Mesenchymal stem cell (in vitro differentiated cells and primary cell): ENCODE data around the gene TMEM253.
A peak's percentile ranks its signal among the peaks of the same experiment; 100 is the strongest.

Experiments used
- DNase-seq: peaks from one replicate; pipeline ENCODE4 v3.0.0-alpha.2; 2013
- H2AFZ ChIP-seq: one replicate; pipeline ENCODE4 v1.6.1; 2013; ENCODE audit warnings: low read depth, mild to moderate bottlenecking, control low read depth, inconsistent platforms, low read length, moderate library complexity
- H2AK5ac ChIP-seq: 2 replicates; pipeline ENCODE4 v1.6.1; 2013; ENCODE audit warnings: low read length, moderate library complexity, mild to moderate bottlenecking, inconsistent platforms; ENCODE audit not compliant: severe bottlenecking
- H2BK120ac ChIP-seq: one replicate; pipeline ENCODE4 v1.6.1; 2013; ENCODE audit warnings: low read depth, mild to moderate bottlenecking, inconsistent platforms, low read length, moderate library complexity
- H2BK12ac ChIP-seq, 2 experiments: one replicate each; pipeline ENCODE4 v1.6.1; 2013; ENCODE audit warnings: inconsistent platforms in 2 of 2, low read length in 2 of 2, mild to moderate bottlenecking in 2 of 2, moderate library complexity in 2 of 2, control low read depth in 1 of 2
- H2BK15ac ChIP-seq: one replicate; pipeline ENCODE4 v1.6.1; 2013; ENCODE audit warnings: mild to moderate bottlenecking, low read depth, inconsistent platforms; ENCODE audit not compliant: poor library complexity, severe bottlenecking
- H2BK5ac ChIP-seq: 2 replicates; pipeline ENCODE4 v1.6.1; 2013; ENCODE audit warnings: low read depth, mild to moderate bottlenecking, low read length, control low read depth, inconsistent platforms; ENCODE audit not compliant: poor library complexity, severe bottlenecking
- H3K14ac ChIP-seq, 2 experiments: one replicate each; pipeline ENCODE4 v1.6.1; 2013; ENCODE audit warnings: inconsistent platforms in 2 of 2, low read length in 2 of 2, control low read depth in 1 of 2, mild to moderate bottlenecking in 1 of 2, moderate library complexity in 1 of 2
- H3K18ac ChIP-seq, 2 experiments: one replicate each; pipeline ENCODE4 v1.6.1; 2013; ENCODE audit warnings: inconsistent platforms in 2 of 2, low read length in 2 of 2, control low read depth in 1 of 2, low read depth in 1 of 2, mild to moderate bottlenecking in 1 of 2
- H3K23ac ChIP-seq, 2 experiments: one replicate each; pipeline ENCODE4 v1.6.1; 2013; ENCODE audit warnings: inconsistent platforms in 2 of 2, low read length in 2 of 2, mild to moderate bottlenecking in 2 of 2, moderate library complexity in 2 of 2, control low read depth in 1 of 2
- H3K27ac ChIP-seq: 2 replicates; pipeline ENCODE4 v1.5.1; 2013; ENCODE audit warnings: mild to moderate bottlenecking, moderate library complexity, low read length, control low read depth, inconsistent platforms; ENCODE audit not compliant: poor library complexity, severe bottlenecking
- H3K27me3 ChIP-seq, 2 experiments: 2 replicates each; pipeline versions ENCODE4 v1.6.1 to v1.7.0; 2013; ENCODE audit warnings: low read length in 2 of 2, mild to moderate bottlenecking in 2 of 2, moderate library complexity in 2 of 2, control low read depth in 1 of 2, inconsistent platforms in 1 of 2; ENCODE audit not compliant: control insufficient read depth in 1 of 2, insufficient read depth in 1 of 2
- H3K36me3 ChIP-seq, 2 experiments: 2 replicates each; pipeline versions ENCODE4 v1.6.1 to v1.7.0; 2013; ENCODE audit warnings: low read length in 2 of 2, control low read depth in 1 of 2, inconsistent platforms in 1 of 2, low read depth in 1 of 2, mild to moderate bottlenecking in 1 of 2; ENCODE audit not compliant: insufficient read depth in 2 of 2, control insufficient read depth in 1 of 2
- H3K4ac ChIP-seq, 2 experiments: one replicate each; pipeline ENCODE4 v1.6.1; 2013; ENCODE audit warnings: inconsistent platforms in 2 of 2, low read length in 2 of 2, mild to moderate bottlenecking in 2 of 2, moderate library complexity in 2 of 2, control low read depth in 1 of 2, low read depth in 1 of 2
- H3K4me1 ChIP-seq: 2 replicates; pipeline ENCODE4 v1.6.1; 2013; ENCODE audit warnings: low read depth, low read length, control low read depth; ENCODE audit not compliant: control insufficient read depth, insufficient read depth
- H3K4me2 ChIP-seq: 2 replicates; pipeline ENCODE4 v1.6.1; 2013; ENCODE audit warnings: low read length, mild to moderate bottlenecking, inconsistent platforms; ENCODE audit not compliant: poor library complexity, severe bottlenecking
- H3K4me3 ChIP-seq, 2 experiments: 2 replicates each; pipeline versions ENCODE4 v1.5.1 to v1.7.0; 2013; ENCODE audit warnings: low read length in 2 of 2, mild to moderate bottlenecking in 2 of 2, control low read depth in 1 of 2, low read depth in 1 of 2; ENCODE audit not compliant: insufficient read depth in 1 of 2
- H3K79me1 ChIP-seq: replicated peaks from 2 replicates; pipeline ENCODE4 v1.6.1; 2013; ENCODE audit warnings: mild to moderate bottlenecking, control low read depth, low read length, inconsistent platforms; ENCODE audit not compliant: poor library complexity, severe bottlenecking
- H3K9ac ChIP-seq: 2 replicates; pipeline ENCODE4 v1.7.0; 2013; ENCODE audit warnings: mild to moderate bottlenecking, low read length, moderate library complexity
- H3K9me3 ChIP-seq: 2 replicates; pipeline ENCODE4 v1.7.0; 2013; ENCODE audit warnings: mild to moderate bottlenecking, low read length; ENCODE audit not compliant: control insufficient read depth
- H4K8ac ChIP-seq: one replicate; pipeline ENCODE4 v1.6.1; 2013; ENCODE audit warnings: inconsistent platforms, mild to moderate bottlenecking, low read length, moderate library complexity
- H4K91ac ChIP-seq: one replicate; pipeline ENCODE4 v1.6.1; 2013; ENCODE audit warnings: mild to moderate bottlenecking, low read length, inconsistent platforms
- WGBS: methylation state at CpG from one replicate; pipeline ENCODE4 v1.1.7; 2013; ENCODE audit warnings: mixed read lengths; 5-methylcytosine and 5-hydroxymethylcytosine counted together

TMEM253 gene

GRCh38 chr14:21089877-21090193, 11.0 kb upstream of the TMEM253 start:
- no peak overlapping the region for H3K4me2 ChIP-seq
- H4K91ac ChIP-seq: no peak overlapping the region
- H2AK5ac ChIP-seq: no peak overlapping the region
- H3K79me1 ChIP-seq: peaks cover 21% of the 10 kb centered on the region
- H3K9ac ChIP-seq: no peak overlapping the region
- H3K9me3 ChIP-seq: no peaks in the 10 kb centered on the region
- no peak overlapping the region for H3K4ac ChIP-seq
- no peak overlapping the region for H3K23ac ChIP-seq
- no peak overlapping the region for H2BK12ac ChIP-seq
- no peak overlapping the region for H3K4me3 ChIP-seq
- no peak overlapping the region for H2AFZ ChIP-seq
- no peak overlapping the region for H2BK120ac ChIP-seq
- peaks cover 34% of the 10 kb centered on the region for H3K4me1 ChIP-seq
- H4K8ac ChIP-seq: no peak overlapping the region
- no peak overlapping the region for H3K14ac ChIP-seq
- no peak overlapping the region for H2BK5ac ChIP-seq
- 97% methylated on average over 5 of the region's 5 CpGs for WGBS
- H2BK15ac ChIP-seq: no peak overlapping the region
- H3K27me3 ChIP-seq: no peaks in the 10 kb centered on the region
- DNase-seq: no peak
- no peak overlapping the region for H3K18ac ChIP-seq
- no peak overlapping the region for H3K27ac ChIP-seq
- peaks cover 62 to 73% of the 10 kb centered on the region in 2 experiments for H3K36me3 ChIP-seq

- no peak overlapping the region for H3K4ac ChIP-seq
- no peaks in the 10 kb centered on the region for H3K9me3 ChIP-seq
- DNase-seq: no peak
- no peak overlapping the region for H3K9ac ChIP-seq
- no peaks in the 10 kb centered on the region for H3K27me3 ChIP-seq
- H3K27ac ChIP-seq: no peak overlapping the region
- no peak overlapping the region for H4K91ac ChIP-seq
- H2BK5ac ChIP-seq: no peak overlapping the region
- no peak overlapping the region for H3K4me3 ChIP-seq
- WGBS: 94% methylated on average over 45 of the region's 45 CpGs
- no peak overlapping the region for H2AFZ ChIP-seq
- no peak overlapping the region for H2BK12ac ChIP-seq
- peaks cover 21% of the 10 kb centered on the region for H3K79me1 ChIP-seq
- H3K23ac ChIP-seq: no peak overlapping the region
- H3K36me3 ChIP-seq: peaks cover 56 to 71% of the 10 kb centered on the region in 2 experiments
- H3K18ac ChIP-seq: no peak overlapping the region
- no peak overlapping the region for H3K14ac ChIP-seq
- H3K4me1 ChIP-seq: peaks cover 33% of the 10 kb centered on the region
- no peak overlapping the region for H2BK15ac ChIP-seq
- H3K4me2 ChIP-seq: no peak overlapping the region
- no peak overlapping the region for H2BK120ac ChIP-seq
- H4K8ac ChIP-seq: no peak overlapping the region
- no peak overlapping the region for H2AK5ac ChIP-seq
Observed at GRCh38 chr14:21090194-21090939, 10.5 kb upstream of the TMEM253 start.

- no peak overlapping the region for H2AK5ac ChIP-seq
- no peak overlapping the region for H4K8ac ChIP-seq
- 94% methylated on average over 36 of the region's 45 CpGs for WGBS
- H3K9me3 ChIP-seq: no peaks in the 10 kb centered on the region
- H2BK15ac ChIP-seq: no peak overlapping the region
- H3K23ac ChIP-seq: no peak overlapping the region
- no peak overlapping the region for H3K9ac ChIP-seq
- H3K27ac ChIP-seq: no peak overlapping the region
- no peak overlapping the region for H3K4ac ChIP-seq
- no peak overlapping the region for H2BK12ac ChIP-seq
- no peak overlapping the region for H3K18ac ChIP-seq
- peaks cover 49 to 64% of the 10 kb centered on the region in 2 experiments for H3K36me3 ChIP-seq
- DNase-seq: no peak
- H3K4me3 ChIP-seq: no peak overlapping the region
- no peak overlapping the region for H2BK120ac ChIP-seq
- H3K4me2 ChIP-seq: no peak overlapping the region
- no peak overlapping the region for H2AFZ ChIP-seq
- no peak overlapping the region for H3K14ac ChIP-seq
- no peak overlapping the region for H4K91ac ChIP-seq
- peaks cover 30% of the 10 kb centered on the region for H3K4me1 ChIP-seq
- no peak overlapping the region for H2BK5ac ChIP-seq
- H3K79me1 ChIP-seq: peaks cover 21% of the 10 kb centered on the region
- no peaks in the 10 kb centered on the region for H3K27me3 ChIP-seq
Observed at GRCh38 chr14:21090940-21091663, 9.8 kb upstream of the TMEM253 start.

- peaks cover 21% of the 10 kb centered on the region for H3K79me1 ChIP-seq
- 96% methylated on average over 42 of the region's 42 CpGs for WGBS
- DNase-seq: no peak
Observed at GRCh38 chr14:21091821-21092272, 9.0 kb upstream of the TMEM253 start.

More at GRCh38 chr14:21091821-21092272, 9.0 kb upstream of the TMEM253 start:
- H2BK12ac ChIP-seq: peak overlapping the region in 1 of 2 experiments; percentile 38
- H3K14ac ChIP-seq: no peak overlapping the region
- no peaks in the 10 kb centered on the region for H3K9me3 ChIP-seq
- no peak overlapping the region for H3K27ac ChIP-seq
- no peak overlapping the region for H3K23ac ChIP-seq
- no peak overlapping the region for H2BK5ac ChIP-seq
- no peak overlapping the region for H2BK120ac ChIP-seq
- no peak overlapping the region for H3K4ac ChIP-seq
- H3K27me3 ChIP-seq: no peaks in the 10 kb centered on the region
- H4K91ac ChIP-seq: peak overlapping the region; percentile 28
- H3K4me2 ChIP-seq: no peak overlapping the region
- no peak overlapping the region for H4K8ac ChIP-seq
- H2AFZ ChIP-seq: no peak overlapping the region
- H2AK5ac ChIP-seq: peak overlapping the region; percentile 39
- peaks cover 42 to 59% of the 10 kb centered on the region in 2 experiments for H3K36me3 ChIP-seq
- no peak overlapping the region for H3K9ac ChIP-seq
- no peak overlapping the region for H3K4me3 ChIP-seq
- H3K4me1 ChIP-seq: peaks cover 29% of the 10 kb centered on the region
- no peak overlapping the region for H2BK15ac ChIP-seq
- no peak overlapping the region for H3K18ac ChIP-seq
